GM19035 (cell line): ENCODE measurements around the gene TIMP1.

Experiments used
- ATAC-seq: cut with Tn5 transposase; IDR thresholded peaks from one replicate; pipeline ENCODE4 v1.9.1; 2021; ENCODE audit not compliant: unreplicated experiment

TIMP1 gene

DNA sequence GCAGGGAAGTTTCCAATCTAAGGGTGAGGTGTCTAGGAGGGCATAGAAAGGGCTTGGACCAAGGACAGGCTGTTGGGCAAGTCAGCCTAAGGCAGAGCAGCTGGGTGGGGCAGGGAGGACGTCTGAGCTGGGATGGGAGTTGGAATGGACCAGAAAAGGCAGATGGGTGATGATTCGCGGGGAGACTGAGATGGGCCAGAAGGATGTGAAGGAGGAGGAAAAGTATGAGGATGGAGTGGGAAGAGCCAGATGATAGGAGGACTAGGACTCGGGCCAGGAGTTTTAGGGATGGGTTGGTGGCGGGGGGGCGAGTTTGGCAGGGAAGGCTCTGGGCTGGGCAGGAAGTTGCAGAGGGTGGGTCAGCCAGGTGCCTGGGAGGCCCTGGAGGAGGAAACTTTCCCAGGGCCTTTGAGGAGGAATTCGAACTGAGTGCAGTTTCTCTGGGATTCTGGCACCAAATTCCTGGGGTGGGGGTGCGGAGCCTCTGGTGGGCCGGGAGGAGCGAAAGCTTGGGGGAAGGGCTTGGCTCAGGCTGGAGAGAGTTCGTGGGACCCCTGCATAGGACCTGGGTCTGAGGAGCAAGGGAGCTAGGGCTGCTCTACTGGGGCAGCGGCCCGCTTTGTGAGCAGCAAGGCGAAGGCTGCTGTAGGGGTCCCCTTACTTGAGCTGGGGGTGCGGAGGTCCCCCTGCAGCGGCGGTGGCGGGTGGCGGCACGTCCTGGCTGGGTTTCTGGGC, 8.7 kb upstream of the TIMP1 start:
- ATAC-seq, result no peak

- no peak for ATAC-seq
These were observed 8.1 kb upstream of the TIMP1 start for GRCh38 chrX:47574076-47574546.

GRCh38 chrX:47574547-47575301, 7.5 kb upstream of the TIMP1 start:
- ATAC-seq, result no peak

DNA sequence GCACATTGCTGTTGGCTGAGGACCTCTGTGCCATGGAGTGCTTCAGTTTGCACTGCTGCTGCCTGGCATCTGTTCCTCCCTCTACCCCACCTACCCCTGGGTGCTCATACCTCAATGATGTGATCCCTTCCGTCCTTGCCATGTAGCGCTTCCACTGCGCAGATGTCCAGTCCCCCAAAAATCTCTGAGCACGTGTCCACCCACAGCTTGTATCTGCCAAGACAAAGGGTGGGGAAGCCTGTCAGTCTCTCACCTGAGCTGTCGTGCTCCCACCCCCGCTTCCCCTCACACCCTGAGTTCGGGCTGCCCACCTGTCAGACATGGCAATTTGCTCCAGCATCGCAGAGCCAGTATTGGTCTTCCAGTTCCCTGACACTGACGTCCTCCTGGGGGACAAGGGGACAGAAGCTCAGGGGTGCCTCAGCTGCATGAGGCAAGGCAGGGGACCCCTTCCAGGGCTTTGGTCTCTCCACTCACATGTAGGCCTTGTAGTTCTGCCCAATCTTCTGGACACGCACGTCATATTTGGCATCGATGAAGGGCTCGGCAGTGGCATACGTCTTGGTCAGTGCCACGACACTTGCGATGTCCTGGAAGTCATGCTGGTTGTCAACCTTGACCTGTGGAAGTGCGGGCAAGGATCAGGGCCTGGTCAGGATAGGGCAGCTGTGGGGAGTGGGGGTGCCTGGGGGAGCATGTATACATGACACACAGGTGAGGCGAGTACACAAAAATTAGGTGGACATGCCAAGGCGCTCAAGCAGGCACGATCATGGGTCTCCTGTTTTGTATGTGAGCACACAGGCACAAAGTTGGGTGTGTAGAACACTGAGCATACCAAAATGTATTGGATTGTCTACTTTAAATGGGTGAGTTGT, 6.0 kb upstream of the TIMP1 start:
- ATAC-seq, result no peak

- ATAC-seq, result no peak
These were observed 4.8 kb upstream of the TIMP1 start for GRCh38 chrX:47577424-47577823.

DNA sequence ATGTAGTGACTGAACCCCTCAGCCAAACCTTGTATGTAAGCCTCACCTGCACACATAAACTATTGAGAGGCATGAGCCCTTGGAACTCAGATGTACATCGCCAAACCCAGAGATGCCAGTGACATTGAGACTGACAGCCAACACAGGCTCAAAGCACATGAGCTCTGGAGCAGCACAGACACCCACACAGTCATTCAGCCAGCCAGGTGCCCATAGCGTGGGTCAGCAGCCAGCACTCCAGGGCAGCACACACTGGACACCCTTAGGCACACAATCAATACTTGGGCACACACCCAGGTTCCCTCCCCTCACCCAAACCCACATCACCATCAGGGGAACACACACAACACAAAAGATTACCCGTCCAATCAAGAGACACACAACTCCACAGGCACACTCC, 4.3 kb upstream of the TIMP1 start:
- no peak for ATAC-seq

DNA sequence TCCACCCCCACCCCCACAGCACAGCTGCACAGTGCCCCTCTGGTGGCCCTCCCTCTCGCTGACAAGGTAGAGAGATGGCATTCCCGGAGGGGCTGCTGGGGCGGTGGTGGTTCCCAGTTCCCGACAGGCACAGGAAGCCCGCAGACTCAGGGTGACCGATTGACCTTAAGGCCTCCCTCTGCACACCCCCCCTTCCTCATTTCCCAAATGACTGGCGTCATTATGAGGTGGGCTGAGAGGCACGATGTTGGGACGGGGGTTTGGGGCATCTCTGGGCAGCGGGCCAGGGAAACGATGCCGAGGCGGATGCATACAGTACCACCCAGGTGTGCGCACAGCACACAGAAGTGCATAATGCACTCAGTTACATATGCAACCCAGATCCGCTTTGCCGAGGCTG, 3.5 kb upstream of the TIMP1 start:
- no peak for ATAC-seq

DNA sequence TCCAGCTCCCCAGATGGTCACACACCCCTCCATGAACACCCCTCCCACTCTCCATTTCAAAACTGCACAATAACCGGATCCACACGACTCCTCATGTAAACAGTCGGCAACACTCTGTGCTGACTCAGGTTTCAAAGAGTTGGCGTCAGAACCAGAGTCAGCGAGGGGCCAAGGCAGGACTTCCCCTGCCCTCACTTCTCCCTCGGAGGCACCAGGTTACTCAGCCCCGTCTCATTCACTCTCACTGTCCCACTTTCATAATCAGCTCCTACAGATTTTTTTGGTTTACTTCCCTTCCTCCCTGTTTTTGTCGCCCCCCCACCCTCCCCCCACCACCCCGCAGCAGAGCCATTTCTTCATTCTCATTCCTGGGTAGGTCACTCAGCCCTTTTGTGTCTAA, 2.7 kb upstream of the TIMP1 start:
- no peak for ATAC-seq

- no peak for ATAC-seq
These were observed 1.1 kb downstream of the TIMP1 start for GRCh38 chrX:47583240-47583861.

- ATAC-seq, result no peak
These were observed 2.5 kb downstream of the TIMP1 start for GRCh38 chrX:47584714-47585113.

- ATAC-seq, result no peak
These were observed 3.0 kb downstream of the TIMP1 start for GRCh38 chrX:47585273-47585672.

DNA sequence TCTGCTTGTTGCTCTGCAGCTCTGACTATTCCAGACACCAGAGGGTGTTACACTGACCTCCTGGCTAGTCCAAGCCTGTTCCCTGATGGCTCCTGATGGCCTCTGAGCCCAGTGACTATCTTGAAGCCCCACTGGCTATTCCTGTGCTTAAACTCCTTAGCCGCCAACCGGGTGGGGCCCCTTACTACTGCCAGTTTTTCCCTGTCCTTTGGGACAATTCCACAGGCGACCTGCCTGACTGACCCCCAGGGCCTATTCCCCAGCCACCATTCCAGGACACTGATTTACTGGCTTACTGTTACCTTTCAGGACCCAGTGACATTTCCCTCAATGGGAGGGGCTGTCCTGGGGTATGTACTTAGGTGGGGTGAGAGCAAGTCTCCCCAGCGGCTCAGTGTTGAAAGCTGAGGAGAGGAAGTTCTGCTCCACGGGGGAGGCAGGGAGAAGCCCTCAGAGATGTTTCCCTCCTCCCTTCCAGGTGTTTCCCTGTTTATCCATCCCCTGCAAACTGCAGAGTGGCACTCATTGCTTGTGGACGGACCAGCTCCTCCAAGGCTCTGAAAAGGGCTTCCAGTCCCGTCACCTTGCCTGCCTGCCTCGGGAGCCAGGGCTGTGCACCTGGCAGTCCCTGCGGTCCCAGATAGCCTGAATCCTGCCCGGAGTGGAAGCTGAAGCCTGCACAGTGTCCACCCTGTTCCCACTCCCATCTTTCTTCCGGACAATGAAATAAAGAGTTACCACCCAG, 4.0 kb downstream of the TIMP1 start:
- no peak for ATAC-seq

DNA sequence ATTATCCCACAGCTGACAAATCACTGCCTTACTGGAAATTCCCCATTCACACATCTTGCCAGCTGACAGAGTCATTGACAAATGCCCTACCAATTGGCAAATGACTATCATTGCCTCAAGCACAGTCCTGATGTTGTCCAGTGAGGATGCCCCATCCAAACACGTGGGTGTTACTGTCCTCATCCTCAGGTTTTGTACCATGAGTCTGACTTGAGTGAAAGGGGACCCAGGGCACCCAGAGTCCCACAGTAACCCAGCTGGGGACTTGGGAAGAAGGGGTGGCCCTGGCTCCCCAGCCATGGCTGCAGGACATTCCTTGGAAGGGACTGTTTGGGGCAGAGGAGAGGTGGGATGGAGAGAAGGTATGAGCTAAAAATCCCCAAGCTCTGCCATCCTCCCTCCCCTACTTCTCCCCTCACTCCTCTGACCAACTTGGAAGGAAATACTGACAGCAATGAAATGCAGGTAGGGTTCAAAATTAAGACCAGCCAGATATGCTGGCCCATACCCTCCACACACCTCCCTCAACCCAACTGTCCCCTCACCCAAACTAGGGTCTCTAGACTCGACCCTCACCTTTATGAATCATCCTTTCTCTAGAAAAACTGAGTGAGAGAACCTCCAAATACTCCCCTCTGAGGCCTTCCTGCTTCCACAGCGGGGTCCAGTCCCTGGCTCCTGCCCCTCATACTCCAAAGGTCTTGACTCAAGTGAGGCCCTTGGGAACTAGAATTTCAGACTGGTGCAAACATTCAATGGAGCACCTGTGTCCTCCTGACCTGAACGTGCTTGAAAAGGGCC, 5.1 kb downstream of the TIMP1 start:
- ATAC-seq, result no peak

DNA sequence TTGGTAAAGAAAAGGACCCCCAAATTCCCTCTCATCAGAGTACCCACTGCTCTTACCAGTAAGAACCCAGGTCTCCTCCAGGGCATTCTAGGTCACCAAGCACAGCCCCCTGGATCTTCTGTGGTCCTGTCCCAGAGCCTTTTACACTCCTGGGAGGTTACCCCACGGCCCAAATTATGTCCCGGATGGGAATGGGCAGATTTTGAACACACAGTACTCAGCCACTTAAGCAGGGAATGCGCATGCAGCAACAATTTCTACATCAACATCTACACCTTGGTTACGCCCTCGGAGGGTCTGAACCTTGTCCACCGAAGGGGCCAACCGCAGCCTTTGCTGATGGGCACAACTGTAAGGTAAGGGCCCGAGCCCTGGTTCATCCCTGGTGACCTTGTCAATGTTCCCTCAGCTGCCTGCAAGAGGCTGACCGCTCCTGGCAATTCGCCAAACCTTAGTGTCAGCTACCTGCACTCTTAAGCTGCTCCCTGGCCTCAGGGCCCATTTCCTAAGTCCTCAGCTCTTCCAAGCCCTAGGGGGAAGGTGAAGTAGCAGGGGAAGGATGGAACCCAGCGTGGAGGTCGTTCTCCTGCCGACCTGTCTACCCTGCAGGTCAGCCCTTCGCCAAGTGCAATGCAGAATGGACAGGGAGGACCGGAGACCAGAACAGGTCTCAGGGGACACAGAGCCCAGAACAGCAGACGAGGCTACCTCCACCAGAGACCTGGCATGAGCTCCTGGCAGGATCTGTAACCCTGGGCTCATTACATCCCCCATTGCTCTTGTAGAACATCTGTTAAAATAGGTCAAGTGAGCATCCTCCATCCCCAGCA, 5.9 kb downstream of the TIMP1 start:
- no peak for ATAC-seq

DNA sequence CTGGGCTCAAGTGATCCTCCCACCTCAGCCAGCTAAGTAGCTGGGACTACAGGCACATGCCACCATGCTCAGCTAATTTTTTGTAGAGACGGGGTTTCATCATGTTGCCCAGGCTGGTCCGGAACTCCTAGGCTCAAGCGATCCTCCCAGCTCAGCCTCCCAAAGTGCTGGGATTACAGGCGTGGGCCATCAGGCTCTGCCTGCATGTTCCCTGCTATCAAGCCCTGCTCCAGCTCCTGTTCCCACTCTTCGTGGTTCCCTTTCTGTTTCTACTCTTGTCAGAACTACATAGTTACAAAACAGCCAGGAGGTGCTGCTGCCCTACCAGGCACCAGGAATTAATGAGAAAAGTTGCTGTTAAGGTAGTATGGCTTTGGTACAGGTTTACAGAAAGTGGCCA, 8.7 kb downstream of the TIMP1 start:
- ATAC-seq, result no peak

- ATAC-seq, result no peak
These were observed 11.3 kb downstream of the TIMP1 start for GRCh38 chrX:47593522-47593921.

DNA sequence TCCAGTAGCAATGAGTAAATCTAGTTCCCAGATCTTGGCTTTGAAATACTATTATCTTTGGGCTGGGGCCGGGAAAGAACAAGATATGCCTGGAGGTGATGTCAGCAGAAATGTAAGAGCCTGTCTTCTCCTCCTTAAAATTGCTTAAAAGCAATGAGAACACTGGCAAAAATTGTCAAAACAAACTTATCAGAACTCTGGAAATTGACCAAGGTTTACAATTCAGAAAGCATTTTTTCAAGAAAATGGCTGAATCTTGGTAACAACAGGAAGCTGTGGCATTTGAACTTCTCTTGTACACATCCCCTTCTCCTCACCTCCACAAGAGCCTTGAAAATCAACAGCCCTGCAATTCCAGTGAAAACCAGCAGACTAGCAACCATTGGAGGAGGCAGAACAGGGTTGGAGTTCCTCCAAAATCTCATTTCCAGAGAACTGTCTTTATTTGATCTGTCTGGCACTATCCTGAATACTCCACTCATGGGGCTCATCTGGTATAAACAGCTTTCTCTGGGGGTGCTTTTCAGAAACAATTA, 13.5 kb downstream of the TIMP1 start:
- no peak for ATAC-seq

GRCh38 chrX:47596256-47596655, 14.0 kb downstream of the TIMP1 start:
- ATAC-seq, result no peak
